Aorta (tissue), 5 donors: ENCODE data around the gene SGO2. TPM values are rescaled to one million over a fixed set of nuclear protein-coding genes. Genes with fewer than 3 reads are reported as not detected.

Experiments
- ATAC-seq: fragments of 200-7000 bp; cut with Tn5 transposase; one replicate; pipeline ENCODE4 v1.9.1; 2022; ENCODE audit warnings: moderate library complexity; ENCODE audit not compliant: low FRiP score
- DNase-seq, 2 donors: peaks; one replicate each; pipeline ENCODE4 v3.0.0-alpha.2; 2020
- H3K27ac ChIP-seq, 2 donors: one replicate each; pipeline ENCODE4 v1.5.1; 2013; ENCODE audit warnings: low read length in 2 of 2, mild to moderate bottlenecking in 2 of 2, moderate library complexity in 2 of 2, control low read depth in 1 of 2, inconsistent platforms in 1 of 2, low read depth in 1 of 2
- H3K27me3 ChIP-seq, 2 donors: one replicate each; pipeline ENCODE4 v1.6.1; 2013; ENCODE audit warnings: control low read depth in 1 of 2, low read length in 1 of 2, mild to moderate bottlenecking in 1 of 2, moderate library complexity in 1 of 2; ENCODE audit not compliant: insufficient read depth in 2 of 2, control insufficient read depth in 1 of 2
- H3K36me3 ChIP-seq, 2 donors: one replicate each; pipeline ENCODE4 v1.6.1; 2013; ENCODE audit warnings: control low read depth in 1 of 2, low read length in 1 of 2, mild to moderate bottlenecking in 1 of 2; ENCODE audit not compliant: insufficient read depth in 2 of 2, control insufficient read depth in 1 of 2
- H3K4me1 ChIP-seq, 2 donors: one replicate each; pipeline ENCODE4 v1.6.1; 2013; ENCODE audit warnings: low read length in 2 of 2, control low read depth in 1 of 2, mild to moderate bottlenecking in 1 of 2, moderate library complexity in 1 of 2; ENCODE audit not compliant: insufficient read depth in 2 of 2, control insufficient read depth in 1 of 2
- H3K4me3 ChIP-seq, 2 donors: one replicate each; pipeline ENCODE4 v1.5.1; 2013; ENCODE audit warnings: low read length in 2 of 2, control low read depth in 1 of 2, mild to moderate bottlenecking in 1 of 2
- H3K9me3 ChIP-seq: one replicate; pipeline ENCODE4 v1.6.1; 2013; ENCODE audit warnings: mild to moderate bottlenecking, low read length; ENCODE audit not compliant: control insufficient read depth
- WGBS, 2 donors: extraction: QIAGEN DNeasy Blood & Tissue Kit; methylation state at CpG; one replicate each; pipeline ENCODE4 v1.1.7; 2013; 5-methylcytosine and 5-hydroxymethylcytosine counted together
- intact Hi-C, 2 donors: fragments of 100-400 bp; cut with DNase I; formaldehyde crosslinking; loops; one replicate each; pipeline versions ENCODE4 v1.14.2 to v1.15.0; 2022
- polyA plus RNA-seq, 2 donors: library from polyadenylated mRNA; stranded (reverse); fragments of 200-250 nt; gene quantifications; one replicate each; pipeline ENCODE4 v1.2.3, GENCODE V29; 2013
- total RNA-seq, 2 donors: library from RNA; stranded (reverse); fragmentation: NEBNext Ultra II Directional; extraction: Animal tissue kit (Norgen Biotek cat#: 25700); gene quantifications; one replicate each; pipeline ENCODE4 v1.2.1, GENCODE V29; 2021
- donor health status: healthy with polysubstance abuse.
- donor health status: Bipolar disorder and iron deficiency.
- donor health status: DM: no; HTN: no; CAD: no.
- donor health status: DM: no; HTN: no; CAD: no.
- donor health status: DM: yes; HTN: yes; CAD: no.

The SGO2 gene
- total and polyA plus RNA-seq, 4 donors = 1.00 to 3.2 (median 1.5) TPM

GRCh38 chr2:200584639-200585038 lies 58.6 kb downstream of the SGO2 start:
- 80 to 92% methylated on average over 3 of the region's 3 CpGs for WGBS, 2 donors
- no peak for ATAC-seq

GRCh38 chr2:200585340-200585729 lies 59.3 kb downstream of the SGO2 start:
- H3K27me3 ChIP-seq = no peaks in the 10 kb centered on the region
- no peak for ATAC-seq
- H3K36me3 ChIP-seq = no peaks in the 10 kb centered on the region
- H3K27ac ChIP-seq = no peak overlapping the region
- H3K9me3 ChIP-seq = no peaks in the 10 kb centered on the region
- no peak for DNase-seq
- intact Hi-C loops = no loop called here
- no peaks in the 10 kb centered on the region for H3K4me1 ChIP-seq
- 3 to 16% methylated on average over 2 of the region's 2 CpGs for WGBS, 2 donors
- H3K4me3 ChIP-seq = peak overlapping the region; percentile 14 to 57

More at GRCh38 chr2:200584639-200585038, 58.6 kb downstream of the SGO2 start:
- Histone ChIP-seq H3K27ac (no peak overlapping the region), H3K9me3 (no peaks in the 10 kb centered on the region), H3K4me1 (no peaks in the 10 kb centered on the region), H3K4me3 (no peak overlapping the region), H3K36me3 (no peaks in the 10 kb centered on the region), H3K27me3 (no peaks in the 10 kb centered on the region)
- no peak for DNase-seq
- intact Hi-C loops = no loop called here

GRCh38 chr2:200585730-200586643 lies 60.0 kb downstream of the SGO2 start, which contains the start of gene AOX1:
Gene AOX1 (plus strand): TSS chr2:200586014. CDS start chr2:200586109, 95 bp downstream.
- intact Hi-C loops = no loop called here
- ATAC-seq = peak; percentile 90
- WGBS, 2 donors = 1 to 2% methylated on average over 62 of the region's 62 CpGs

GRCh38 chr2:200586644-200586975 lies 60.6 kb downstream of the SGO2 start:
- intact Hi-C loops = no loop called here
- peak; percentile 41 for ATAC-seq

More at GRCh38 chr2:200585730-200586643, 60.0 kb downstream of the SGO2 start, which contains the start of gene AOX1:
- H3K9me3 ChIP-seq = no peaks in the 10 kb centered on the region
- no peaks in the 10 kb centered on the region for H3K27me3 ChIP-seq
- peak; percentile 62 to 87 for DNase-seq
- no peak within 1 kb of the TSS for H3K27ac ChIP-seq
- peak within 1 kb of the TSS; percentile 14 to 57 for H3K4me3 ChIP-seq
- no peaks in the 10 kb centered on the region for H3K36me3 ChIP-seq
- no peaks in the 10 kb centered on the region for H3K4me1 ChIP-seq

GRCh38 chr2:200587007-200587616 lies 61.1 kb downstream of the SGO2 start:
- Histone ChIP-seq H3K27ac (no peak overlapping the region), H3K9me3 (no peaks in the 10 kb centered on the region), H3K4me1 (no peaks in the 10 kb centered on the region), H3K27me3 (no peaks in the 10 kb centered on the region), H3K36me3 (no peaks in the 10 kb centered on the region), H3K4me3 (no peak overlapping the region)
- ATAC-seq = no peak
- intact Hi-C loops = no loop called here
- 90 to 94% methylated on average over 9 of the region's 9 CpGs for WGBS, 2 donors
- DNase-seq = no peak

More at GRCh38 chr2:200586644-200586975, 60.6 kb downstream of the SGO2 start:
- Histone ChIP-seq H3K27ac (no peak overlapping the region), H3K4me3 (peak overlapping the region in 1 of 2 donors; percentile 57), H3K9me3 (no peaks in the 10 kb centered on the region), H3K4me1 (no peaks in the 10 kb centered on the region), H3K36me3 (no peaks in the 10 kb centered on the region), H3K27me3 (no peaks in the 10 kb centered on the region)
- DNase-seq = peak in 1 of 2 donors; percentile 62
- 52 to 56% methylated on average over 9 of the region's 9 CpGs for WGBS, 2 donors

GRCh38 chr2:200588076-200588678 lies 62.2 kb downstream of the SGO2 start:
- H3K27me3 ChIP-seq = no peaks in the 10 kb centered on the region
- H3K9me3 ChIP-seq = no peaks in the 10 kb centered on the region
- no peaks in the 10 kb centered on the region for H3K4me1 ChIP-seq
- no peak overlapping the region for H3K4me3 ChIP-seq
- no peak overlapping the region for H3K27ac ChIP-seq
- no peak for ATAC-seq
- intact Hi-C loops = no loop called here
- DNase-seq = no peak
- H3K36me3 ChIP-seq = no peaks in the 10 kb centered on the region
- WGBS, 2 donors = 92 to 94% methylated on average over 4 of the region's 4 CpGs

- H3K9me3 ChIP-seq = no peaks in the 10 kb centered on the region
- H3K36me3 ChIP-seq = no peaks in the 10 kb centered on the region
- DNase-seq (peak; percentile 55 to 66), ATAC-seq (peak; percentile 40)
- no peaks in the 10 kb centered on the region for H3K4me1 ChIP-seq
- no peak overlapping the region for H3K27ac ChIP-seq
- intact Hi-C loops = no loop called here
- H3K27me3 ChIP-seq = no peaks in the 10 kb centered on the region
- H3K4me3 ChIP-seq = no peak overlapping the region
Observed at GRCh38 chr2:200590090-200590489, 64.1 kb downstream of the SGO2 start.

- Histone ChIP-seq H3K36me3 (no peaks in the 10 kb centered on the region), H3K4me3 (no peak overlapping the region), H3K27ac (no peak overlapping the region), H3K27me3 (no peaks in the 10 kb centered on the region), H3K9me3 (no peaks in the 10 kb centered on the region), H3K4me1 (no peaks in the 10 kb centered on the region)
- ATAC-seq (no peak), DNase-seq (no peak)
- intact Hi-C loops = no loop called here
- WGBS, 2 donors = 75 to 79% methylated on average over 5 of the region's 5 CpGs
Observed at GRCh38 chr2:200591308-200591707, 65.3 kb downstream of the SGO2 start.
